HUDEP-2 (cell line): ENCODE measurements around the gene PEX26.

Experiments
- DNase-seq, 76 experiments: peaks; one replicate each; lab custom pipeline; 2025; ENCODE audit not compliant: unreplicated experiment in 76 of 76; lab: John Stamatoyannopoulos, UW

The PEX26 gene

GRCh38 chr22:18154821-18155390 lies 77.1 kb downstream of the PEX26 start:
- no peak for DNase-seq
